NCI-H128 (cell line): ENCODE data around the gene ATG4A.

Source experiments
- DNase-seq: peaks from one replicate; lab custom pipeline; 2025; ENCODE audit not compliant: unreplicated experiment; lab: John Stamatoyannopoulos, UW

Gene ATG4A

DNA sequence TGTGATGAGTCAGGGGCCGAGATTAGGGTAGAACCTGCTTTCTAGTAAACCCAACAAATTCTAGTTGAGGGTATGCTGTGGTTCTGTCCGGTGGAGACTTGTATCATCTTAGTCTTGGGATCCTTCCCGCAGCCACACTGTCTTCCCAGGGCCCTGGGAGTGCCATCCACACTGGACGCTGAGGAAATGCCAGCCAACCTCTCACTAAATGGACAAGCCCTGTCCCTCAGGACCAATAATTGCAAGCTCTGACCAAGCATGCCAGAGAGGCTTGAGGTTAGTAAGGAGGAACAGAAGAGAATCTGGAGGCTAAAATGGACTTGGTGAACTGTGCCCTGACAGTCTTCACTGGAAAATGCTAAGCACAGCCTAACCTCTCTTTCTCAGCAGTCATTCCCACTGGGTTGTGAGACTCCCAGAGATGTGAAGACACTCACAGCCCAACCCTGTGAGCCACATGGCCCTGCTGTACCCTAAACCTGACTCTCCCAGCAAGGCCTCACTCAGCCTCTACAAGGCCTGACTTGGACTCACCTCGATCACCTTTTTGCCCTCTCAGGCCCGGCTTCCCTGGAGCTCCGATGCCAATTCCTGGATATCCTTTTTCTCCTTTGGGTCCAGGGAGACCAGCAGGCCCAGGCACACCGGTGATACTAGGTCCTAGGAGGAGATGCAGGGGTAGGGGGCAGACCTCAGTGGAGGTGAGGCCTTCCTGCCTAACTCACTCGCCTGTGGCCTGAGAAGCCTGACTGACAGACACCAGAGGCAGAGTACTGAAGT, 77.6 kb downstream of the ATG4A start:
- DNase-seq, result no peak

DNA sequence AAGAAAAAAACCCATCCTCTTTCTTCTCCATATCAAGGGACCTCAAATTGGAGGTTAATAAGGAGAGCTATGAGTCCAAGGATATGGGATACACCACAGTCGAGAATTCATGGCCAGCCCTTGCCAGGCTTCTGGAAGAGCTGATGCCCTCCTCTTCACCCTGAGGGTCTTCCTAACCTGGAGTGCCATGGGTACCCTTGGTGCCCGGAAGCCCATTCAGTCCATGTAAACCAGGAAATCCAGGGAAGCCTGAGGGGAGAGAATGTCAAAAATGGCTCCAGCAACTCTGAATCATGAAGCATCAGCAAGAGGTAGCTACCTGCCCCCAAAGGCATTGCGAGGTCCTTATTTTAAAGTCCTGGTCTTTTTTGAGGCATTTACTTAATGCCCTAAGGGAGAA, 78.2 kb downstream of the ATG4A start:
- DNase-seq, result no peak

DNA sequence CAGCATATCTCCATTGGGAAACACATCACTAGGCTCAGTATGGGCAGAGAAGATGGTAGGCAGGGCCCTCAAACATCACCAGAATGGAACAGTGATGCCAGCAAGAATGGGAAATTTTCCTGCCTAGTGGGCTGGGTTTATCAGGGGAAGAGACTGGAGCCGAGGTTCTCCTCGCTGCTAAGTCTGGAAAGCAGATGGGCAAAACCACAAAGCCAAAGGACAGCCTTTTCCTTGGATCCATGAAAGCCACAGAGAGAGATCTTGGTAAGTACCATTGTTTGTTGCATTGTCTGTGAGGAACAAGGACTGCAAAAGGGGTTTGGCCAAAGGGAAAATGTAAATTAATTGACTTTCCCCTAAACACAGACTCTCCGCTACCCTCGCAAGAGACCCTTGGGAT, 80.1 kb downstream of the ATG4A start:
- no peak for DNase-seq

DNA sequence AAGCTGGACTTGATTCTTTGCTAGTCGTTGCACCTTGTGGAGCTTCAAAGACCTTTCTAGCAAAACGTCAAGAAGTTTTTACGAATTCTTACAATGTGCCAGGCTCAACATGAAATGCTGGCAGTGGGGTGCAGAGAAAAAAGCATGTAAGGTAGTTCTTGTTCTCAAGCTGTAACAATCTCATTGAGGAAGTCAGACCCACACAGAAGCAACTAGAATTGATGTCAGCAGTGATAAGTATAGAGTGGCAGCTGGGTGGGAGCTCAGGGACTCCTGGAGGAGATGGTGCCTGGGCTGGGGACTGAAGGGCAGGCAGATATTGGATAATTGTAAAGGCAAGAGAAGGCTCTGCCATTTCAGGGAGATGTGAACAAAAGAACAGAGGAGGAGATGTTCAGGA, 82.3 kb downstream of the ATG4A start:
- DNase-seq, result no peak

DNA sequence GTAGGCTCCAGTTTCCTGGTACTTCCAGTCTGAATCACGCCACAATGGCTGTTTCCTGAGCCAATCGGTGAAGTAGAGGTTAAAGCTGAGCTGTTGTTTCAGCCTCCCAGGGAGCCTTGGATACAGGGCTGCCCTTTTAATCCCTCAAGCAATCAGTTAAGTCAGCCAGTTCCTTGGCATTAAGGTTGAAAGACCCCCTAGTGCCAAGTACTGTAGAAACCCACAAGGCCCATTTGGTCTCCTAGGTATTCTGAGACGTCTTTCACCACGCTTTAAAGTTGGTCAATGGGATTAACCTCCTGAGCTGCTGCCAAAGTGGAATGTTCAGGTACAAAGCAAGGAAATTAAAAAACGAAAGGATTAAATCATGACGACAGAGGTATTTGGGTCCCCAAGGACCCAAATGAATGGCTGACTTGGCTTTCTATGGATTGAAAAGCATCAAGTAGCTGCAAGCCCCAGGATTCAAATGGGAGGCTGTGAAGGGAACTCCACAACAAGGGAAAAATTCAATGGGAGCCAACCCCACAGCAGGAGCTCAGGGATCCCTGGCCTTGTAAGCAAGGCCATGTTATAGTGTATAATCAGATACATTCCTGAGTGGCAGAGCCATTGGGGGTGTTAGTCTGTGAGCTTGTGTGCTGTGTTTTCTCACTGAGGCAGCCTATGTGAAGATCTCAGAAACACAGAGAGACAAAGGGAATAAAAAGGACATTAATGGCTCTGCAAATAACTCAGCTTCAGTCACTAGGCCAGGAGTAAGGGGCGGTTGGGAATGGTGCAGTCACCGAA, 86.0 kb downstream of the ATG4A start:
- DNase-seq, result no peak

DNA sequence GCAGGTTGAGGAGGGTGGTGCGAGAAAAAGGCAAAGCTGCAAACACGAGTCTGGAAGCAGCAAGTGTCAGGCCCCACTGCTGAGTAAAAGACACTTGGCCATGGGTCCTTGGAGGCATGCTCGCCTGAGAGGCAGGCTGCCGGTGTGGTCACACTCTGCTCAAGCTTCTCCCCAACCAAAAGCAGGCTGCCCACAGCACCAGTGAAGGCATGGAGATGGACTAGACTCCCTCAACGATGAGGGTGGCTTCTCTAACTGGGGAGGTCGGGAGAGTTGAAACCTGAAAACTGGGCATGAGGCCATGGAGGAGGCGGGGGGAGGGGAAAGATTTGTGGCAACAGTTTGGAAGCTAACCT, 86.5 kb downstream of the ATG4A start:
- DNase-seq, result no peak

DNA sequence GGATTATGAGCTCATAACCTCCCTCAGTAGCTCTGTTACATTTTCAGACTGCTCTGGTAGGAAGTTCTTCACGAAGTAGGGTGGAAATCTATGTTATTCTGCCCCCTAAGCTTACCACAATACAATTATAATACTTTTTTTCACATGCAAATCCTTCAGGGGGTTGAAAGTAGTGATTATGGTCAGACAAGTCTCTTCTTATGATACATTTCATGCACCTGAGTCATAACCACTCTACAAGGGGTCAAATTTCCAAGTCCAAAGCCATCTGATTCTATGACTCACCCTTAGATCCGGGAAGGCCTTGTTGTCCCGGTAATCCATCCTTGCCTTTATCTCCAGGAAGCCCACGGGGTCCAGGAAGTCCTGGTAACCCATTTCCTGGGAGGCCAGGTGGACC, 95.2 kb downstream of the ATG4A start:
- DNase-seq, result no peak

DNA sequence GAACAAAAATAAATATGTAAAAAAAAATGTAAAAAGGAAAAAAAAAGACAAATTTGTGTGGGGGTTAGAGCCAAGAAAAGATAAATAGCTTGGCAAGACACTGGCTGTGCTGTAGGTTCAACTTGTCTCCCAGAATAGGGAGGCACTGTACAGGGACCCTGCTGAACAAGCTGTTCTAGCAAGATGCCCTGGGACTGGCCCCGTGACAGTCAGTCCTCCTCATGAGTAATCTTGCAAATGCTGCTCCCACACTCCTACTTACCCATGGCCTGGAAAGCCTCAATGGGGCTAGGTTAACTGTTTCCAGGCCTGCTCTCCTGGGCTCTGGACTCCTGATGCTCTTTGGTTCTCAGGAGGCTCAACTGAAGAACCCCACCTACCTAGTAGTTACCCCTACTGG, 106.8 kb downstream of the ATG4A start:
- no peak for DNase-seq

DNA sequence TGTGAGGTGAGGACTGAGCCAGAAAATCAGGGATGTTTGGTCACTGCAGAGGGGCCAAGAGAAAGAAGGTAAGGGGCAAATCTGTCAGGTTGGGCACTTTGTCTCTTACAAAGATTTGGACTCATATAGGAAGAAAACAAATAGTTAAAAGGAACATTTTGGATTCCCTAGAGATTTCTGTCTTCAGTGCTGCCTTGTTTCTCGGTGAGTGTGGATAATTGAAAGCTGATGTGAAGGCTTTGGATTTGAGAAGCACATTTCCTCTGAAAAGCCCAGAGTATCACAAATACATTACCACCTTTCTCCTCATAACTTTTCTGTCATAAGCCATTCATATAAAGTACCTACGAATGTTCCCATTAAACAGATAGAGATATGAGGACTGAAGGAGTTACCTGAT, 107.5 kb downstream of the ATG4A start:
- DNase-seq, result no peak

DNA sequence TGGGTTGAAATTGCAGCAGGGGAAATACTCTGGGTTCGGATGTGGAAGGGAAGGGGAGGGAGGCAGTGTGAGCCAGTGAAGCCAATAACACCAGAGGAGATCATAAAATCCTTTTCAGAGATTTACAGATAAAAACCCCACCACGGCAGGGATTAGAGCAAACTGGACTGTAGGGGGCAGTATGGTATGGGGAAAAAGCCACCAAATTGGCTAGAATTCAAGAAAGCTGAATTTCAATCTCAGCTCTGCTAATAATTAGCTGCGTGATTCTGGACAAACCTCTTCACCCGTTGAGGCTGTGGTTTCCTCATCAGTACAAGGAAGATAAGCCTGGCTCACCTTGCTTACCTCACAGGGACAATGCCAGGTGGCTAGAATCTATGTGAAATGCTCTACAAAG, 108.1 kb downstream of the ATG4A start:
- no peak for DNase-seq

DNA sequence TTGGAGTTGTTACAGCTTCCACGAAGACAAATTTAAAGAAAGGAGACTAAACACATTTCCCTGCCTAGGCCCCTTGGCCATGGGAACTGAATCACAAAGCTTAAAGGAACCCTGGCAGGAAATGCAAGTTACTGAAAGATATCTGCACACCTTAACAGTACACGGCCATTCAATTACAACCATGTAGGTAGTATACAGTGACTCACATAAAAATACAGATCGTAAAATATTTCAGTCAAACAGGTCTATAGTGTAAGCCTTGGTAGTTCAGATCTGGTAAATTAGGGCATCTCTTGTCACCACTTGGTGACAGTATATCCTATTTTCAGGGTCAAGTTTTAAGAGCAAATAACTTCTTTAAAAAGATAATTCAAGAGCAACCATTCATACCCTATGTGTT, 112.0 kb downstream of the ATG4A start:
- no peak for DNase-seq
